ENCODE data around the gene MAOA. TPM values are rescaled to one million over a fixed set of nuclear protein-coding genes. Genes with fewer than 3 reads are reported as not detected.
"Not testable (repeated sequence)": the region's sequence is repeated elsewhere in the genome, so short reads cannot be mapped to it uniquely, and the experiment has no call there.

MAOA gene
- 12.5 TPM for total RNA-seq (ENCODE audit: insufficient read depth, low replicate concordance)

GRCh38 chrX:43656005-43656494 is at the start of gene MAOA:
TSS of gene MAOA (plus strand) at chrX:43656299. CDS start at chrX:43656342, 43 bp downstream.
- peak; percentile 75 for DNase-seq (ENCODE audit: low spot score)

DNA sequence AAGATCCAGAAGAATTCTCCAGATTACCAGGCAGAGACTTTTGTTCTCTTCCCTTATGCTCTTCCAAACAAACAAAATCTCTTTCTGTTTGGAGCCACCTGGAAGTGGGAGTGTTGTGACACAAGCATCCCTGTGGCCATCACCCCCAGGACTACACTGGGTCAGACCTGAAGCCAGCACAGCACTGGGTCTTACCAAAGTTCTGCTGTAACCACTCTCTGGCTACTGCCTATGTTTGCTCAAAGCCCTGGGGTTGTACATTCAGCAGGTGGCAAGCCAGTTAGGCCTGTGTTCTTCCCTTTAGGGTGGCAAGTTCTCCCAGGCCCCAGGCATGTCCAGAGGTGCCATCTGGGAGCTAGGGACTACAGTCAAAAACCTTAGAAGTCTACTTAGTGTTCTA is 43.7 kb upstream of the MAOA start:
- no peak for DNase-seq (ENCODE audit: low spot score)

GRCh38 chrX:43615660-43616059 is 40.4 kb upstream of the MAOA start:
- no peak for DNase-seq (ENCODE audit: low spot score)

- no peak for DNase-seq (ENCODE audit: low spot score)
These were observed 37.5 kb upstream of the MAOA start for GRCh38 chrX:43618366-43619205.

DNA sequence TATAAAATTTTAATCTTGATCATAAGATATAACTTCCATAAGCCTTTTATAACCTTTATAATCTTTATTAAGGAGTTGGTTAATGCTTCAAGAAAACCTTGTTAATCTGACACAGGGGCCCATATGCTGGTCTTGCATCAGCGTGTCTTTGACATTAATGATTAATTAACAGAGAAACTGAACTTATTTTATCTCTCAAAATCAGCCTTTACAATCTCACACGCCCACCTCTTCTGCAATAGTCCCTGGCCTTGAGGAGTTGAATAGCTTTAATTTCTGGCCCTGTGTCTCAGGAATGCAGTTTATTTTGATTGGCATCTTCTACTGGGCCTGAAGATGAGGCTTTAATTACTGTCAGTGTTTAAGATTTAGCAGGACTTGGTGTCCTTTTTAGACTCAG is 36.2 kb upstream of the MAOA start:
- DNase-seq (ENCODE audit: low spot score): not testable (repeated sequence)

- no peak for DNase-seq (ENCODE audit: low spot score)
These were observed 29.0 kb upstream of the MAOA start for GRCh38 chrX:43627147-43627546.

- DNase-seq (ENCODE audit: low spot score): no peak
These were observed 28.4 kb upstream of the MAOA start for GRCh38 chrX:43627669-43628068.

GRCh38 chrX:43629229-43629628 is 26.9 kb upstream of the MAOA start:
- DNase-seq (ENCODE audit: low spot score): no peak

- no peak for DNase-seq (ENCODE audit: low spot score)
These were observed 24.3 kb upstream of the MAOA start for GRCh38 chrX:43631841-43632240.

DNA sequence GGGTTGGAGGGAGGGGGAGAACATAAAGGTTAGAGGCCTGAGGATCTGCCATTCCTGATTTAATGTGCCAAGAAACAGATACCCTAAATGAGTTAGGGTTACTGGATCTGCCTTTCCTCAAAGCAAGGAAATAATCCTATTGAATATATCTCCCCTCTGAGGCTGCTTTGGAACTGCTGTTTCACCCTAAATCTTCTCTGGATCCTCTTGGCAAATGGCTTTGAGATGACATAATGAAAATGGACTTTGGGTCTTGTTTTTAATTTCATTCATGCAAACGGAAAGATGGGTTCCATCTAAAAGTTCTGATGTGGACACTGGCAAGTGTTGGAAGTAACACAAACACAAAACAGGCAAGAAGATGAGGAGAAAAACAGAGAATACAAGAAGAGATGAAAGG is 23.0 kb upstream of the MAOA start:
- DNase-seq (ENCODE audit: low spot score): peak; percentile 18

DNA sequence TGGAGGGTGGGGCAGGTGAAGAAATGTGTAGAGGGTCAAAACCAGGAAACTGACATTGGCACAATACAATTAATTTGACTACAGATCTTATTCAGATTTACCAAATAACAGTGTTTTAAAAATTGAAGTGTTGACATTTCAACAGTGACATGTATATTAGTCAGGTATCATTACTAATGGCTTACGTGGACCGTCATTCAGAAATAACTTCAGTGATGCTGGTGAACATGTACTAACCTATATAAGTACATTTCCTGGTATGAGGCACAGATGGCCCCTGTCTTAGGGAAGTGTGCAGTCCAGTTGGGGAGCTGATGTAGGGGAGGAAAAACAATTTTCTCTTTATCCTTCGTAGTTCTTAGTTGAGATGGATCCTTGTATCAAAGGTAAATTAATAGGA is 22.3 kb upstream of the MAOA start:
- no peak for DNase-seq (ENCODE audit: low spot score)

DNA sequence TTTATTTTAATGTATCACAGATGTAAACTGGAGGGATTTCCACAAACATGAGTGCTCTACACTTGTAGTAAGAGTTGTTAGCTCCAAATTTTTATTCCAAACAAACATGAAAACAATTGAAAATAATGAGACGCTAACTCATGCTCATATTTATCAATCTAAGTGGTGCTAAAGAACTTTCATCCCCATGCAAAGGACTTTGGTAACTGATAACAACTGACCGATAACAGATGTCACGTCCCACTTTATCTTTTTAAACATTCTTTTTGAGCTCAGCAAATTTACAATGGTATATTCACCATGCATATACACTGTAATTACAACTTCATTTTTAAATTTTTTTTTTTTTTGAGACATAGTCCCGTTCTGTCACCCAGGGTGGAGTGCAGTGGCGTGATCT is 15.6 kb upstream of the MAOA start:
- DNase-seq (ENCODE audit: low spot score): no peak

DNA sequence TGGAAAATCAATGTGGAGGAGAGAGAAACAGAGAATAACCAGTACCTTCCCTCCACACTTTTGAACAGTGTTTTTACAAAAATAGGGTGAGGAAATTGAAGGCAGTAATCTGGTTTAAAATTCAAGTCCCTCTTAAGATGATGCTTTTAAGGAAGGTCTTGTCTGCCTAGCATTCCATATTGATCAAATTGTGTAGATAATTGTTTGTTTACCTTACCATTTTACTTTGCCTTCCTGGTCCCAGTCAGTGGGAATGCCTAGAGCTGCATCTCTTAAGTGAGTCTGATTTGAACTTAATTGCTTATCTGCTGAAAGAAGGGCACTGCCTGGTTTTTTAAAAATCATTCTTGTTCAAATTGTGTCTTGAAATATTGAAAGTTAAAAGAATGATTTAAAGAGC is 14.4 kb upstream of the MAOA start:
- DNase-seq (ENCODE audit: low spot score): no peak

DNA sequence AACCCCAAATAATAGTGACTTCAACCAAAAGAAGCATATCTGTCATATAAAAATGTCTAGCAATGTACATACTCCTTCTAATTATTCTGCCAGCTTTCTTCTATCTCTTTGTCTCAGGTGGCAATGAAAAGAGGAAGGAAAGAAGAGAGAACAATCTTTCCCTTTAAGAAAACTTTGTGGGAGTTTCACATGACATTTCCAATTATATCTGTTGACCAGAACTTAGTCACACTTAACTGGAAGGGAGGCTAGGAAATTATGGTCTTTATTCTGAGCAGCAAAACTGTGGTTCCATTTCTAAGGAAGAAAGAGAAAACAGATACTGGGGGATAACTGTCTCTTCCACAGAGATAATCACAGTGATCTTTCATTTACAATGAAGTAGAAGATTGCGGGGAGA is 12.9 kb upstream of the MAOA start:
- DNase-seq (ENCODE audit: low spot score): no peak

DNA sequence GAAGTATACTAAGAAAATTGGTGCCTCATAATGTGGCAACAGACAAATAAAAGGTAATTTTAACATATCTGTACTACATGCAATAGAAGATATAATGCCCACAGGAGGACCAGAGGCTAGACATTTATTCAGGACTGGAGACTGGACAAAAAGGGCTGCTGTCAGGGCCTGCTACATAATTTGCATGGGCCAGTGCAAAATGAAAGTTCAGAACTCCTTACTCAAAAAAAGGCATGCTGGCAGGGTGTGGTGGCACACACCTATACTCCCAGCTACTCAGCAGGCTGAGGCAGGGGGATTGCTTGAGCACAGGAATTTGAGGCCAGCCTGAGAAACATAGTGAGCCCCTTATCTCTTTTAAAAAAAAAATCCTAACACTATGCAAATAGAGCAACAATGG is 12.4 kb upstream of the MAOA start:
- no peak for DNase-seq (ENCODE audit: low spot score)

DNA sequence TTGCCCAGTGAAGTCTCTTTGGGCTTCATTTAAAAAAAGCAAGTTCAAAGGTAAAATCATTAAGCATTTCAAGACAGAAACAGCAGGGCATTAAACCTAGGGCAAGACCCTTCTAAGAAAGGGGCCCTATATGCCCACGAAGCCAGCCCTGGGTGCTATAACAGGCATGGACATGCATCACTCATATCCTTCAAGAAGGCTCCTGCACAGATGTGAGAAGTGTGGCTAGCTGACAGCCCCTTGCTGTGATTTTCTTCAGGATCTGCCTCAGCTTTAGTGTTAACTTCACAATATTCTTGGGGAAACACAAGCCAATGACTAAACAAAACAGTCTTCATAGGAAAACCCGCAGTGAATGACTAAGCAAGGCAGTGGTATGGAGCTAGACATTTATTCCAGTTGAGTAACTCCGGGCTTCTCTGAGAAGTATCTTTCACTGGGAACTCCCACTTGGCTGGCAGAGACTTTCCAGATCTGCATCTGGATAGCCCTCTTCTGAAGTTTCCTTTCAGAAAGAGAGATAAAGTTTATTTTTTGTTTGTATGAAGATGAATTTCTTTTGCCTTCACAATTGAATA is 11.9 kb upstream of the MAOA start:
- DNase-seq (ENCODE audit: low spot score): peak; percentile 79

DNA sequence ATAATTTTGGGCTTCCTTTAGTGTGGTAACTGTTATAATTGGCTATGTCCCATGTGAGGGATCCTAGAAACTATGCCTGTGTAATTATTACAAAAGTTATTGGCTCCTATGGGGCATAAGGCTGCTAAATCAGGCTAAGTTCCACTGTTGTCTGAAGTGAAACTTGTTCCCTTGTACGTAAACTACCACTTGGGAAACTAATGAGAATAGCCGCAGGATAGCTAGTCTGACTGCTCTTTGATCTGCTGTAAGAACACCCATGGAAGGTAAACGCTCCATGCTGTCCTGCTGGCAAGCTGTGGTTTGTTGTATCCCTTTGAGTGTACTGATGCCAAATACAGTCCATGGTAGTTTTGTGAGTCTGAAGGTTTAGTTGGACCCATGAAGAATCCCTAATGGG is 9.3 kb upstream of the MAOA start:
- no peak for DNase-seq (ENCODE audit: low spot score)

DNA sequence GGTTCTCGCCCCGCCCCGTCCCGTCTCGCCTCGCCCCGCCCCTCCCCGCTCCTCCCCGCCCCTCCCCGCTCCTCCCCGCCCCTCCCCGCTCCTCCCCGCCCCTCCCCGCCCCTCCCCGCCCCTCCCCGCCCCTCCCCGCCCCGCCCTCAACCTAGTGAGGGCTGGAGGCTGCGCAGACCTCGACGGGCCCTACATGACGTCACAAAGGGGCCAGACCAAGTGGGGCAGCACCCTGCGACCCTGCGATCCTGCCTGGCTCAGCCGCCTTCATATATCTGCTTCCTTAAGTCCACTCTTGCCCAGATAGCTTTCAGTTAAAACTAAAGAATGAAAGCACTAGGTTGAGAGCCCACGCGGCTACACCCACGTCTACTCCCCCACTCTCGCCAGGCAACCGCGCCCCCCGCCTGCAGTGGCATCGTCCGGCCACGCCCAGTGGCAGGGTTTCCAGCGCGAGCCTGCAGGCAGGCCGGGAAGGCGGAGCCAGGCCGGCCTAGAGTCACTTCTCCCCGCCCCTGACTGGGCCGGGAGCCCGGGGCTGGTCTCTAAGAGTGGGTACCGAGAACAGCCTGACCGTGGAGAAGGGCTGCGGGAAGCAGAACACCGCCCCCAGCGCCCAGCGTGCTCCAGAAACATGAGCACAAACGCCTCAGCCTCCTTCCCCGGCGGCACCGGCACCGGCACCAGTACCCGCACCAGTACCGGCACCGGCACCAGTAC is 1.5 kb upstream of the MAOA start:
- DNase-seq (ENCODE audit: low spot score): peak; percentile 96

DNA sequence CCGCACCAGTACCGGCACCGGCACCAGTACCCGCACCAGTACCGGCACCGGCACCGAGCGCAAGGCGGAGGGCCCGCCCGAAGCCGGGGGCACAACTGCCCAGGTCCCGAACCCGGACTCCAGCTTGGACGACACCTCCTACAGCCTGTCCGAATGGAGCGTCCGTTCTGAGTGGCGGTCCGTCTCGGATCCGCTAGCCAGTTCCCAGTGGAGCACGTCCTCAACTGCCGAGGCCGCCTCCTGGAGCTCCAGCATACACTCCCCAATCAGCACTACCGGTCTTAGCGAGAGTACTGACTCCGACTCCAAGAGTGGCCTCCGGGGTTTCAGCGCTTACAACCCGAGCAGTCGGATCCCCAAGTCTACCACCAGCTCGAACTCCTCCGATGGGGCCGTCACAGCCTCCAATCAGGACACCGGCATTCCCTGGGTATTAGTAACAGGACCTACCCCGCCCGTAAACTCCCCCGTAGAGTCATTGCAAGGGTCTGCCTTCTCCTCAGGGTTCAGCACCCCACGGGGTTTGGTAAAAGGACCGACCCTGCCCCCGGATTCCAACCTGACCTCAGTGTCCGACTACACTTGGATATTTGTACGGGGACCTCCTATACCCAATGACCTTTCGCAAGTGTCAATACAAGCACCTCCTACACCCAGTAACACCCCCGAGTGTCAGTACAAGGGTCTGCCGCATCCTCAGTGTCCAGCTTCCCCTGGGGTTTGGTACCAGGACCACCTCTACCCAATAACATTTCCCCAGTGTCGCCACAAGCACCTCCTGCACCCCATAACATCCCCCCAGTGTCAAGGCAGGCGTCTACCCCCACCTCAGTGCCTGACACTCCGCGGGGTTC is 721 bp upstream of the MAOA start:
- peak; percentile 42 for DNase-seq (ENCODE audit: low spot score)

DNA sequence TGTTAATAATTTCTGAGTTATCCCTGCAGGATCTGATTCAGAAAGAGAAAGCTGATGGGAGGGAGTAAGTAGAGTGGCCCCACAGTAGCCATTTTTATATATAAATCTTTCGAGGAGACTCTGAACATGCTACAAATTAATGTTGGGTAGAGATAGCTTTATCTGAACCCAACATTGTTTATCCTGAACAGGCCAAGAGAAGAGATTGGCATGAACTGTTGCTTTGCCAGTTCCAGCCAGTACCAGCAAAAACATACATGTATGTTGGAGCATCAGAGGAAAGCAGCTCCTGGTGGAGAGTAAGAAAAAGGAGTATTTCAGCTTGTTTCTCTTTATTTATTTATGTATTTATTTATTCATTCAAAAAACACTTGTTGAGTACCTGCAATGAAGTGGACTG is 1.6 kb downstream of the MAOA start:
- no peak for DNase-seq (ENCODE audit: low spot score)

GRCh38 chrX:43661521-43662240 is 5.6 kb downstream of the MAOA start:
- no peak for DNase-seq (ENCODE audit: low spot score)
